Spleen (tissue), 7 donors: ENCODE results near the gene ADAMTS19.

Source experiments
- POLR2A ChIP-seq, 3 donors: fragments of 450-650 bp; IDR thresholded peaks; one replicate each; pipeline ENCODE4 v1.5.1; 2017; ENCODE audit warnings: antibody characterized with exemption in 3 of 3, mild to moderate bottlenecking in 1 of 3
- POLR2AphosphoS5 ChIP-seq, 3 donors: sonication (generic); formaldehyde crosslinking; IDR thresholded peaks; one replicate each; pipeline ENCODE4 v1.5.1; 2017; ENCODE audit warnings: antibody characterized with exemption in 3 of 3
- TF ChIP-seq, protein P1 (sequence below), 11 experiments: fragments of 200-600 bp in 7 of 11; fragments of 450-650 bp in 4 of 11; sonication (generic) in 4 of 11; IDR thresholded peaks in 8 of 11; conservative IDR thresholded peaks in 3 of 11; 1 replicate in 7 of 11; 2 replicates in 4 of 11; pipeline versions ENCODE4 v1.4.0 to v1.8.0; 2016 to 2021; ENCODE audit warnings: antibody characterized with exemption in 11 of 11, inconsistent platforms in 4 of 11, mild to moderate bottlenecking in 1 of 11
- donor health status: DM: no; HTN: no; CAD: no; lungs with moderate emphysema.
- donor health status: DM: no; HTN: no; CAD: no.
- donor health status: DM: no; HTN: no; CAD: no.

- TF ChIP-seq, protein P1, sequence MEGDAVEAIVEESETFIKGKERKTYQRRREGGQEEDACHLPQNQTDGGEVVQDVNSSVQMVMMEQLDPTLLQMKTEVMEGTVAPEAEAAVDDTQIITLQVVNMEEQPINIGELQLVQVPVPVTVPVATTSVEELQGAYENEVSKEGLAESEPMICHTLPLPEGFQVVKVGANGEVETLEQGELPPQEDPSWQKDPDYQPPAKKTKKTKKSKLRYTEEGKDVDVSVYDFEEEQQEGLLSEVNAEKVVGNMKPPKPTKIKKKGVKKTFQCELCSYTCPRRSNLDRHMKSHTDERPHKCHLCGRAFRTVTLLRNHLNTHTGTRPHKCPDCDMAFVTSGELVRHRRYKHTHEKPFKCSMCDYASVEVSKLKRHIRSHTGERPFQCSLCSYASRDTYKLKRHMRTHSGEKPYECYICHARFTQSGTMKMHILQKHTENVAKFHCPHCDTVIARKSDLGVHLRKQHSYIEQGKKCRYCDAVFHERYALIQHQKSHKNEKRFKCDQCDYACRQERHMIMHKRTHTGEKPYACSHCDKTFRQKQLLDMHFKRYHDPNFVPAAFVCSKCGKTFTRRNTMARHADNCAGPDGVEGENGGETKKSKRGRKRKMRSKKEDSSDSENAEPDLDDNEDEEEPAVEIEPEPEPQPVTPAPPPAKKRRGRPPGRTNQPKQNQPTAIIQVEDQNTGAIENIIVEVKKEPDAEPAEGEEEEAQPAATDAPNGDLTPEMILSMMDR (IDR thresholded peaks at IDR 0.05 in 8 of 11, conservative IDR thresholded peaks at IDR 0.05 in 3 of 11) = peak in 10 of 11 experiments; percentile 18 to 72 (median 57)
- TF ChIP-seq POLR2A (IDR thresholded peaks at IDR 0.05) = no peak
- TF ChIP-seq POLR2AphosphoS5 (IDR thresholded peaks at IDR 0.05) = no peak
Observed at GRCh38 chr5:129771058-129771838, 311.1 kb downstream of the ADAMTS19 start.
